Lung (tissue), 12 donors: Measurements from ENCODE around the gene PSME3IP1. TPM values are rescaled to one million over a fixed set of nuclear protein-coding genes. Genes with fewer than 3 reads are reported as not detected.

Experiments used
- ATAC-seq: fragments of 200-7000 bp; cut with Tn5 transposase; one replicate; pipeline ENCODE4 v1.9.1; 2020; ENCODE audit warnings: moderate number of reproducible peaks; ENCODE audit not compliant: insufficient read depth, low FRiP score
- DNase-seq, 3 donors: peaks; one replicate each; pipeline ENCODE4 v3.0.0-alpha.2; 2013 to 2017
- H3K27ac ChIP-seq, 2 donors: one replicate each; pipeline ENCODE4 v1.5.1; 2013; ENCODE audit warnings: mild to moderate bottlenecking in 2 of 2, moderate library complexity in 2 of 2, control low read depth in 1 of 2, inconsistent platforms in 1 of 2, low read depth in 1 of 2, low read length in 1 of 2
- H3K27me3 ChIP-seq, 3 donors: one replicate each; pipeline ENCODE4 v1.5.1; 2013; ENCODE audit warnings: low read length in 2 of 3; ENCODE audit not compliant: control insufficient read depth in 3 of 3, insufficient read depth in 3 of 3
- H3K36me3 ChIP-seq, 4 donors: one replicate each; pipeline ENCODE4 v1.5.1; 2013; ENCODE audit warnings: low read length in 4 of 4, mild to moderate bottlenecking in 1 of 4, moderate library complexity in 1 of 4; ENCODE audit not compliant: control insufficient read depth in 4 of 4, insufficient read depth in 4 of 4
- H3K4me1 ChIP-seq, 5 donors: one replicate each; pipeline ENCODE4 v1.5.1; 2013; ENCODE audit warnings: low read length in 5 of 5, mild to moderate bottlenecking in 2 of 5, moderate library complexity in 1 of 5; ENCODE audit not compliant: control insufficient read depth in 5 of 5, insufficient read depth in 5 of 5
- H3K4me3 ChIP-seq: one replicate; pipeline ENCODE4 v1.5.1; 2013; ENCODE audit warnings: mild to moderate bottlenecking, control low read depth, moderate library complexity
- H3K9ac ChIP-seq, 2 donors: one replicate each; pipeline ENCODE4 v1.5.1; 2013; ENCODE audit warnings: low read length in 2 of 2, control low read depth in 1 of 2; ENCODE audit not compliant: insufficient read depth in 1 of 2
- H3K9me3 ChIP-seq, 4 donors: one replicate each; pipeline ENCODE4 v1.5.1; 2013; ENCODE audit warnings: low read length in 3 of 4, mild to moderate bottlenecking in 1 of 4, moderate library complexity in 1 of 4; ENCODE audit not compliant: control insufficient read depth in 4 of 4, insufficient read depth in 3 of 4
- WGBS, 2 donors: extraction: QIAGEN DNeasy Blood & Tissue Kit; methylation state at CpG; one replicate each; pipeline ENCODE4 v1.1.7; 2013; 5-methylcytosine and 5-hydroxymethylcytosine counted together
- polyA plus RNA-seq, 2 donors: library from polyadenylated mRNA; stranded (reverse); fragments of 200-250 nt; gene quantifications; one replicate each; pipeline ENCODE4 v1.2.1, GENCODE V29; 2013
- total RNA-seq, 2 donors: library from RNA; depleted of rRNA in 1 of 2; stranded (reverse); fragments of >200 nt in 1 of 2; gene quantifications; one replicate each; pipeline ENCODE4 v1.2.1, GENCODE V29; 2014 to 2021
- TF ChIP-seq, protein P1 (sequence below): IDR thresholded peaks from 2 replicates; pipeline ENCODE4 v1.5.1; 2012; ENCODE audit warnings: mild to moderate bottlenecking; ENCODE audit errors: control extremely low read depth, extremely low read depth
- donor health status: control.
- donor health status: control.
- donor health status: Bipolar disorder and iron deficiency.
- donor health status: healthy.
- donor health status: DM: yes; HTN: yes; CAD: no.

The PSME3IP1 gene
- total and polyA plus RNA-seq, 4 donors, result 59.3 to 83.1 (median 63.1) TPM

GRCh38 chr16:57146735-57147134 lies 39.1 kb downstream of the PSME3IP1 start:
- H3K27ac ChIP-seq, result peak overlapping the region in 1 of 2 donors; percentile 55
- H3K9ac ChIP-seq, result no peak overlapping the region
- no peak overlapping the region for H3K4me3 ChIP-seq
- TF ChIP-seq, protein P1, sequence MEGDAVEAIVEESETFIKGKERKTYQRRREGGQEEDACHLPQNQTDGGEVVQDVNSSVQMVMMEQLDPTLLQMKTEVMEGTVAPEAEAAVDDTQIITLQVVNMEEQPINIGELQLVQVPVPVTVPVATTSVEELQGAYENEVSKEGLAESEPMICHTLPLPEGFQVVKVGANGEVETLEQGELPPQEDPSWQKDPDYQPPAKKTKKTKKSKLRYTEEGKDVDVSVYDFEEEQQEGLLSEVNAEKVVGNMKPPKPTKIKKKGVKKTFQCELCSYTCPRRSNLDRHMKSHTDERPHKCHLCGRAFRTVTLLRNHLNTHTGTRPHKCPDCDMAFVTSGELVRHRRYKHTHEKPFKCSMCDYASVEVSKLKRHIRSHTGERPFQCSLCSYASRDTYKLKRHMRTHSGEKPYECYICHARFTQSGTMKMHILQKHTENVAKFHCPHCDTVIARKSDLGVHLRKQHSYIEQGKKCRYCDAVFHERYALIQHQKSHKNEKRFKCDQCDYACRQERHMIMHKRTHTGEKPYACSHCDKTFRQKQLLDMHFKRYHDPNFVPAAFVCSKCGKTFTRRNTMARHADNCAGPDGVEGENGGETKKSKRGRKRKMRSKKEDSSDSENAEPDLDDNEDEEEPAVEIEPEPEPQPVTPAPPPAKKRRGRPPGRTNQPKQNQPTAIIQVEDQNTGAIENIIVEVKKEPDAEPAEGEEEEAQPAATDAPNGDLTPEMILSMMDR, result no peak
- 87 to 90% methylated on average over 5 of the region's 5 CpGs for WGBS, 2 donors
- ATAC-seq (no peak), DNase-seq (no peak)
- peaks cover 0 to 61% (median 13%) of the 10 kb centered on the region in 5 donors for H3K4me1 ChIP-seq
- peaks cover 0 to 17% (median 1%) of the 10 kb centered on the region in 4 donors for H3K36me3 ChIP-seq
- H3K27me3 ChIP-seq, result no peaks in the 10 kb centered on the region
- H3K9me3 ChIP-seq, result no peaks in the 10 kb centered on the region

- DNase-seq (no peak), ATAC-seq (no peak)
- peaks cover 0 to 62% (median 13%) of the 10 kb centered on the region in 5 donors for H3K4me1 ChIP-seq
- TF ChIP-seq, protein P1, result no peak
- no peaks in the 10 kb centered on the region for H3K9me3 ChIP-seq
- no peak overlapping the region for H3K4me3 ChIP-seq
- peaks cover 0 to 19% (median 1%) of the 10 kb centered on the region in 4 donors for H3K36me3 ChIP-seq
- no peaks in the 10 kb centered on the region for H3K27me3 ChIP-seq
- H3K27ac ChIP-seq, result peak overlapping the region in 1 of 2 donors; percentile 68
- WGBS, 2 donors, result 65 to 83% methylated on average over 24 of the region's 24 CpGs
- H3K9ac ChIP-seq, result no peak overlapping the region
These were observed 39.7 kb downstream of the PSME3IP1 start for GRCh38 chr16:57146040-57146647.

DNA sequence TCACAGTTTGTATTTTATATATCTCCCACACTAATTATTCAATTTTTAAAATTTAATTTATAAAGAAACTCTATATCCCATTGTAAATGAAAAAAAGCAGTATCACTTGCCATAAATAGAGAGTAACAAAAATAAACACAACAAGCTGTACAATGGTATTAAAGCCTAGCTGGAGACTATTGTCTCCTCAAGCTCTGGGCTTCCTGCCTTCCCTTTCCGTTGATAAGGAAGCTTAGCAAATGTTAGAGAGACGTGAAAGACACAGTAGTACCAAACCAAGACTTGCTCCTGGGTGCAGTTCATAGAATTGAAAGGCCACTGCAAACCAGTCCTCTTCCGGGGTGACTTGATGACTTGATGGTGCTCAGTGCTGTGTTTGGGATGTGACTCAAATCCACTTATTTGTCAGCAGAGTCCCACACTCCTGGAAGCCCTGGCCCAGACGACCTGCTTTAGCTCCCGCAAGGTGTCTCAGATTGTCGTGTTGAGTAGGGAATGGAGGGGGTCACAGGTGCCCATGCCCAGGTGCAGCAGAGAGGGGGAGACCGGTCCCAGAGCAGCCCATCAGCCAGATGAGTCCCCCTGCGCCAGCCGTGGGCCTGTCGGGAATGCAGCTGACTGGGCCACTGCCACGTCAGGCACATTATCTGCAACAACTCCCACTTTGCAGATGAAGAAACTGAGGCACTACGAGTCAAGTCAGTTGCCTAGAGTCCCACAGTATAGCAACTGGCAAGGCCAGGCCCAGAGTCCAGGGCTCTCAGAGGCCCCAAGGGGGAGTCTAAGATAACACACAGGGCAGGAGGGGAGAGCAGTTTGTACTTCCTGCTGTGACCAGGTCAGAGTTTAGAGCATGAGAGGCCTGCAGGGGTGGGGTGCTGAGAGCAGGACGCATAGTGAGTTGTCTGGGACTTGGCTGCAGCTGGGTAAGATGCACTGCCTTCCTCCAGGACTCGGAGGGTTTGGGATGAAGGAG lies 40.5 kb downstream of the PSME3IP1 start:
- ATAC-seq (no peak), DNase-seq (no peak)
- H3K27ac ChIP-seq, result peak overlapping the region in 1 of 2 donors; percentile 68
- no peak overlapping the region for H3K9ac ChIP-seq
- H3K27me3 ChIP-seq, result no peaks in the 10 kb centered on the region
- WGBS, 2 donors, result 76 to 80% methylated on average over 14 of the region's 14 CpGs
- H3K4me1 ChIP-seq, result peaks cover 0 to 61% (median 13%) of the 10 kb centered on the region in 5 donors
- TF ChIP-seq, protein P1, result no peak
- H3K4me3 ChIP-seq, result no peak overlapping the region
- peaks cover 0 to 19% (median 0%) of the 10 kb centered on the region in 4 donors for H3K36me3 ChIP-seq
- H3K9me3 ChIP-seq, result no peaks in the 10 kb centered on the region
